ENCODE measurements around the gene ROR1.
"Not testable (repeated sequence)": the region's sequence is repeated elsewhere in the genome, so short reads cannot be mapped to it uniquely, and the experiment has no call there.

The ROR1 gene

GRCh38 chr1:63812071-63812700, 38.4 kb downstream of the ROR1 start:
- CTCF ChIA-PET = interaction anchor here (1.4 to 3.0 kb wide), 4 partner anchors 8 to 33 kb away, joined by 3 to 11 read pairs (median 4); no protein-coding TSS in a partner anchor
- DNase-seq (ENCODE audit: extremely low spot score) = no peak
- TF ChIP-seq CTCF (IDR thresholded peaks at IDR 0.05; ENCODE audit: control extremely low read depth, extremely low read depth, low read depth, missing control alignments) = no peak
- POLR2A ChIA-PET = no interaction called here

- DNase-seq (ENCODE audit: extremely low spot score) = peak; percentile 15
- ChIA-PET POLR2A (interaction anchor here (1.1 kb wide), 1 partner anchor 79 kb away, joined by 3 read pairs; no protein-coding TSS in a partner anchor), CTCF (interaction anchor here (1.3 to 1.5 kb wide), 2 partner anchors 14 to 50 kb away, joined by 3 to 4 read pairs; no protein-coding TSS in a partner anchor)
- no peak for TF ChIP-seq CTCF (IDR thresholded peaks at IDR 0.05; ENCODE audit: control extremely low read depth, extremely low read depth, low read depth, missing control alignments)
Measured at GRCh38 chr1:63813829-63814277, 40.0 kb downstream of the ROR1 start.

GRCh38 chr1:63816217-63816815, 42.5 kb downstream of the ROR1 start:
- POLR2A ChIA-PET; DNase-seq (ENCODE audit: extremely low spot score): not testable (repeated sequence)
- CTCF ChIA-PET = interaction anchor here (0.6 to 1.7 kb wide), 2 partner anchors 12 to 124 kb away, joined by 3 to 4 read pairs; no protein-coding TSS in a partner anchor

GRCh38 chr1:63817152-63817667, 43.4 kb downstream of the ROR1 start:
- ChIA-PET CTCF (interaction anchor here (1.7 kb wide), 1 partner anchor 125 kb away, joined by 4 read pairs; no protein-coding TSS in a partner anchor), POLR2A (no interaction called here)
- no peak for TF ChIP-seq CTCF (IDR thresholded peaks at IDR 0.05; ENCODE audit: control extremely low read depth, extremely low read depth, low read depth, missing control alignments)
- DNase-seq (ENCODE audit: extremely low spot score) = no peak

GRCh38 chr1:63817700-63818099, 43.9 kb downstream of the ROR1 start:
- no peak for TF ChIP-seq CTCF (IDR thresholded peaks at IDR 0.05; ENCODE audit: control extremely low read depth, extremely low read depth, low read depth, missing control alignments)
- POLR2A ChIA-PET = no interaction called here
- DNase-seq (ENCODE audit: extremely low spot score) = no peak
- CTCF ChIA-PET = interaction anchor here (1.7 kb wide), 1 partner anchor 126 kb away, joined by 4 read pairs; no protein-coding TSS in a partner anchor

- no peak for TF ChIP-seq CTCF (IDR thresholded peaks at IDR 0.05; ENCODE audit: control extremely low read depth, extremely low read depth, low read depth, missing control alignments)
- no peak for DNase-seq (ENCODE audit: extremely low spot score)
- ChIA-PET POLR2A (no interaction called here), CTCF (interaction anchor here (2.9 kb wide), 1 partner anchor 7 kb away, joined by 11 read pairs; no protein-coding TSS in a partner anchor)
Measured at GRCh38 chr1:63818567-63819325, 44.9 kb downstream of the ROR1 start.

Measured in GM10248 (cell line).